Hematopoietic multipotent progenitor cell treated with erythropoietin and hydrocortisone succinate and interleukin-3 and kit ligand, for 6 days (in vitro differentiated cells): ENCODE data around the gene SARNP.

Experiments used
- DNase-seq: peaks from one replicate; pipeline ENCODE4 v3.0.0-alpha.2; 2015

The SARNP gene

GRCh38 chr12:55723516-55724225 lies 93.9 kb downstream of the SARNP start:
- no peak for DNase-seq

GRCh38 chr12:55722948-55723347 lies 94.6 kb downstream of the SARNP start:
- DNase-seq, result no peak

- DNase-seq, result no peak
Observed at GRCh38 chr12:55721601-55722213, 95.8 kb downstream of the SARNP start.

GRCh38 chr12:55720894-55721444 lies 96.6 kb downstream of the SARNP start:
- DNase-seq, result peak; percentile 83

GRCh38 chr12:55720071-55720564 lies 97.4 kb downstream of the SARNP start, which contains the start of gene RDH5:
Gene RDH5, plus strand, starts transcription at chr12:55720393. Its CDS starts 792 bp downstream, at chr12:55721185.
- no peak for DNase-seq

- DNase-seq, result no peak
Observed at GRCh38 chr12:55719371-55719770, 98.2 kb downstream of the SARNP start.

GRCh38 chr12:55718624-55719275 lies 98.8 kb downstream of the SARNP start:
- DNase-seq, result no peak

- no peak for DNase-seq
Observed at GRCh38 chr12:55718015-55718414, 99.5 kb downstream of the SARNP start.

- peak; percentile 55 for DNase-seq
Observed at GRCh38 chr12:55717011-55718007, 100.2 kb downstream of the SARNP start.

- no peak for DNase-seq
Observed at GRCh38 chr12:55716582-55716957, 101.0 kb downstream of the SARNP start.

- DNase-seq, result peak; percentile 95
Observed at GRCh38 chr12:55715833-55716581, 101.5 kb downstream of the SARNP start, which contains the start of gene BLOC1S1. Gene BLOC1S1, plus strand, starts transcription at chr12:55716046. Its CDS starts 6 bp downstream, at chr12:55716052.

- no peak for DNase-seq
Observed at GRCh38 chr12:55715169-55715764, 102.3 kb downstream of the SARNP start.

- no peak for DNase-seq
Observed at GRCh38 chr12:55713721-55714120, 103.8 kb downstream of the SARNP start.

- DNase-seq, result no peak
Observed at GRCh38 chr12:55712700-55713415, 104.7 kb downstream of the SARNP start.

- no peak for DNase-seq
Observed at GRCh38 chr12:55711786-55712553, 105.6 kb downstream of the SARNP start.

GRCh38 chr12:55708695-55709233 lies 108.8 kb downstream of the SARNP start:
- no peak for DNase-seq

GRCh38 chr12:55707841-55708694 lies 109.5 kb downstream of the SARNP start, which contains the start of gene ITGA7:
Gene ITGA7, minus strand, starts transcription at chr12:55707904. Its CDS starts 222 bp downstream, at chr12:55707682.
- no peak for DNase-seq
